Measurements from ENCODE around the gene SCN4A. TPM values are rescaled to one million over a fixed set of nuclear protein-coding genes. Genes with fewer than 3 reads are reported as not detected.
"Not testable (repeated sequence)": the region's sequence is repeated elsewhere in the genome, so short reads cannot be mapped to it uniquely, and the experiment has no call there.

Gene SCN4A
- total RNA-seq, 2 donors from 2014 or later: 1.1 TPM; not detected in 1

- Histone ChIP-seq H3K27me3 (replicated peaks; ENCODE audit: insufficient read depth) (no peaks in the 10 kb centered on the region), H3K36me3 (no peaks in the 10 kb centered on the region), H3K9me3 (no peaks in the 10 kb centered on the region), H3K4me3 (no peak overlapping the region), H3K27ac (no peak overlapping the region), H3K4me1 (ENCODE audit: control insufficient read depth in 1 of 2, low read depth in 2 of 2) (peaks cover 18 to 50% of the 10 kb centered on the region in 2 donors)
- ATAC-seq (ENCODE audit: insufficient number of reproducible peaks, low FRiP score, low read depth): no peak
- DNase-seq (ENCODE audit: low spot score): no peak
- TF ChIP-seq CTCF (IDR thresholded peaks at IDR 0.05): no peak
These were observed 14.1 kb upstream of the SCN4A start for GRCh38 chr17:63986821-63987220.

- H3K4me3 ChIP-seq: no peak overlapping the region
- H3K27ac ChIP-seq: peak overlapping the region; percentile 30 to 63
- ATAC-seq (ENCODE audit: insufficient number of reproducible peaks, low FRiP score, low read depth): no peak
- no peaks in the 10 kb centered on the region for H3K36me3 ChIP-seq
- no peak for DNase-seq (ENCODE audit: low spot score)
- TF ChIP-seq CTCF (IDR thresholded peaks at IDR 0.05): no peak
- H3K4me1 ChIP-seq (ENCODE audit: control insufficient read depth in 1 of 2, low read depth in 2 of 2): peaks cover 18 to 50% of the 10 kb centered on the region in 2 donors
- no peaks in the 10 kb centered on the region for H3K9me3 ChIP-seq
- no peaks in the 10 kb centered on the region for H3K27me3 ChIP-seq (replicated peaks; ENCODE audit: insufficient read depth)
These were observed 12.8 kb upstream of the SCN4A start for GRCh38 chr17:63985387-63986140.

- H3K4me1 ChIP-seq (ENCODE audit: control insufficient read depth in 1 of 2, low read depth in 2 of 2): peaks cover 18 to 50% of the 10 kb centered on the region in 2 donors
- DNase-seq (ENCODE audit: low spot score) (peak; percentile 33), ATAC-seq (ENCODE audit: insufficient number of reproducible peaks, low FRiP score, low read depth) (peak; percentile 76)
- no peaks in the 10 kb centered on the region for H3K36me3 ChIP-seq
- no peak overlapping the region for H3K4me3 ChIP-seq
- no peaks in the 10 kb centered on the region for H3K27me3 ChIP-seq (replicated peaks; ENCODE audit: insufficient read depth)
- H3K27ac ChIP-seq: peak overlapping the region; percentile 51 to 63
- no peak for TF ChIP-seq CTCF (IDR thresholded peaks at IDR 0.05)
- no peaks in the 10 kb centered on the region for H3K9me3 ChIP-seq
These were observed 12.1 kb upstream of the SCN4A start for GRCh38 chr17:63984651-63985386.

GRCh38 chr17:63984236-63984635 lies 11.5 kb upstream of the SCN4A start:
- DNase-seq (ENCODE audit: low spot score): no peak
- TF ChIP-seq CTCF (IDR thresholded peaks at IDR 0.05): no peak
- peaks cover 18 to 50% of the 10 kb centered on the region in 2 donors for H3K4me1 ChIP-seq (ENCODE audit: control insufficient read depth in 1 of 2, low read depth in 2 of 2)
- H3K27me3 ChIP-seq (replicated peaks; ENCODE audit: insufficient read depth): no peaks in the 10 kb centered on the region
- H3K36me3 ChIP-seq: no peaks in the 10 kb centered on the region
- H3K4me3 ChIP-seq: no peak overlapping the region
- no peaks in the 10 kb centered on the region for H3K9me3 ChIP-seq
- H3K27ac ChIP-seq: peak overlapping the region; percentile 51 to 63
- no peak for ATAC-seq (ENCODE audit: insufficient number of reproducible peaks, low FRiP score, low read depth)

- ATAC-seq (ENCODE audit: insufficient number of reproducible peaks, low FRiP score, low read depth) (no peak), DNase-seq (ENCODE audit: low spot score) (no peak)
- Histone ChIP-seq H3K27me3 (replicated peaks; ENCODE audit: insufficient read depth) (no peaks in the 10 kb centered on the region), H3K4me1 (ENCODE audit: control insufficient read depth in 1 of 2, low read depth in 2 of 2) (peaks cover 18 to 42% of the 10 kb centered on the region in 2 donors), H3K4me3 (no peak overlapping the region), H3K9me3 (no peaks in the 10 kb centered on the region), H3K27ac (peak overlapping the region; percentile 51 to 63), H3K36me3 (no peaks in the 10 kb centered on the region)
- no peak for TF ChIP-seq CTCF (IDR thresholded peaks at IDR 0.05)
These were observed 10.6 kb upstream of the SCN4A start for GRCh38 chr17:63983320-63983719.

- H3K27me3 ChIP-seq (replicated peaks; ENCODE audit: insufficient read depth); ATAC-seq (ENCODE audit: insufficient number of reproducible peaks, low FRiP score, low read depth); DNase-seq (ENCODE audit: low spot score); H3K36me3 ChIP-seq; H3K9me3 ChIP-seq; H3K4me3 ChIP-seq: not testable (repeated sequence)
- H3K4me1 ChIP-seq (ENCODE audit: control insufficient read depth in 1 of 2, low read depth in 2 of 2): peaks cover 18 to 42% of the 10 kb centered on the region in 2 donors
- H3K27ac ChIP-seq: peak overlapping the region; percentile 51 to 63
These were observed 9.9 kb upstream of the SCN4A start for GRCh38 chr17:63982641-63983040.
